AG09319 (cell line): ENCODE data around the gene MRPL4.

Experiments
- DNase-seq: peaks from one replicate; pipeline ENCODE4 v3.0.0-alpha.2; 2010; ENCODE audit warnings: low read depth; ENCODE audit errors: extremely low read depth
- CTCF ChIP-seq: IDR thresholded peaks from 2 replicates; pipeline ENCODE4 v1.5.1; 2011; ENCODE audit warnings: low read depth, mild to moderate bottlenecking, inconsistent platforms, low read length, moderate library complexity

MRPL4 gene

GRCh38 chr19:10285393-10285792 lies 33.4 kb downstream of the MRPL4 start:
- TF ChIP-seq CTCF, result no peak
- no peak for DNase-seq

GRCh38 chr19:10286803-10287737 lies 35.1 kb downstream of the MRPL4 start, which contains the start of gene ICAM4:
Gene ICAM4 (plus strand): TSS chr19:10286955. CDS start chr19:10287013, 58 bp downstream.
- no peak for DNase-seq
- no peak for TF ChIP-seq CTCF

DNA sequence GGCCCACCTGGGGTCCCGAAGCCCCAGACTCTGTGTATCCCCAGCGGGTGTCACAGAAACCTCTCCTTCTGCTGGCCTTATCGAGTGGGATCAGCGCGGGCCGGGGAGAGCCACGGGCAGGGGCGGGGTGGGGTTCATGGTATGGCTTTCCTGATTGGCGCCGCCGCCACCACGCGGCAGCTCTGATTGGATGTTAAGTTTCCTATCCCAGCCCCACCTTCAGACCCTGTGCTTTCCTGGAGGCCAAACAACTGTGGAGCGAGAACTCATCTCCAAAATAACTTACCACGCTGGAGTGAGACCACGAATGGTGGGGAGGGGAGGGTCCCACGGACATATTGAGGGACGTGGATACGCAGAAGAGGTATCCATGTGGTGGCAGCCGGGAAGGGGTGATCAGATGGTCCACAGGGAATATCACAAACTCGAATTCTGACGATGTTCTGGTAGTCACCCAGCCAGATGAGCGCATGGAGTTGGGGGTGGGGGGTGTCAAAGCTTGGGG lies 36.7 kb downstream of the MRPL4 start:
- DNase-seq, result no peak
- no peak for TF ChIP-seq CTCF

- TF ChIP-seq CTCF, result no peak
- no peak for DNase-seq
These were observed 37.3 kb downstream of the MRPL4 start for GRCh38 chr19:10289167-10289835.

DNA sequence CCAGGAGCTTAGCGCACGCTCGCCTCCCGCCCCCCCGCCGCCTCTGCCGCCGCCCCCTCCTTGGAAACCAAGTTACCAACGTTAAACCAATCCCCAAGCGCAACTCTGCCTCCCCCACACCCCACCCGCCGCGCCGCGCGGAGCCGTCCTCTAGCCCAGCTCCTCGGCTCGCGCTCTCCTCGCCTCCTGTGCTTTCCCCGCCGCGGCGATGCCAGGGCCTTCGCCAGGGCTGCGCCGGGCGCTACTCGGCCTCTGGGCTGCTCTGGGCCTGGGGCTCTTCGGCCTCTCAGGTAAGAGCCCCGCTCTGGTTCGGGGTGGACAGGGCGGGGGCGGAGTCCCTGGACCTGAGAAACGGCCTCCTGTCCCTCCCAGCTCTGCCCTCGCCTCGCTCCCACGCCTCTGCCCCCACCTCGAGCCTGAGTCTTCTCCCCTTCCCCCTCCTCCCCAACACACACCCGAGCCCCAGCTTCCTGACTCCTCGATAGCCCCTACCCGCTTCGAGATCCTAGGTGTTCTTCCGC lies 37.9 kb downstream of the MRPL4 start, which contains the start of gene ICAM5:
ICAM5 (plus strand) TSS at position 117 of the 521 bp plus-strand sequence; CDS start at position 209, 92 bp downstream.
- DNase-seq, result no peak
- no peak for TF ChIP-seq CTCF

DNA sequence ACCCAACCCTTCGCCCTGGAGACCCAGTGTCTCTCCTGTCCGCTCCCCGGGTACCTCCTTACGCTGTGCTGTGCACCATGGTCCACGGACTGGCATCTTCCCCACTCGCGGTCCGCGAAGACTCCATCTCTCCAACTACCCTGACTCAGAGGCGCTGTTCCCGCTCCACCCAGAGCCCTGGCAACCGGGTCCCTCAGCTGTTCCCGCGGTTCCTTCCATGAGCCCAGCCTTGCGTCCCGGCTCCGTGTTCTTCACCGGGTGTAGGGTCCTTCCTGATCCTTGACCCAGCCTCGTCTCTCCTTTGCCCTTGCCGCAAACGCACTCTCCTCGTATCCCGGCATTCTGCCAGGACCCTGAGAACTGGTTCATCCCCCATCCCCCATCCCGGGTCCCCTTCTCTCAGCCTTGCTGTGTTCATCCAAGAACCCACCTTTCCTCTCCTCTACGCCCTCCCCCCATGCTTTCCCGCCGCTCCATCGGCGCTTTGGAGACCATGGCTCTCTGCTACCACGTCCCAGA lies 38.4 kb downstream of the MRPL4 start:
- no peak for TF ChIP-seq CTCF
- DNase-seq, result no peak
